NCI-H1092 (cell line): ENCODE data around the gene SIRT5.
A peak's percentile ranks its signal among the peaks of the same experiment; 100 is the strongest.

Source experiments
- DNase-seq: peaks from one replicate; lab custom pipeline; 2025; lab: John Stamatoyannopoulos, UW

Gene SIRT5

GRCh38 chr6:13553646-13554045, 20.8 kb upstream of the SIRT5 start:
- DNase-seq, result no peak

DNA sequence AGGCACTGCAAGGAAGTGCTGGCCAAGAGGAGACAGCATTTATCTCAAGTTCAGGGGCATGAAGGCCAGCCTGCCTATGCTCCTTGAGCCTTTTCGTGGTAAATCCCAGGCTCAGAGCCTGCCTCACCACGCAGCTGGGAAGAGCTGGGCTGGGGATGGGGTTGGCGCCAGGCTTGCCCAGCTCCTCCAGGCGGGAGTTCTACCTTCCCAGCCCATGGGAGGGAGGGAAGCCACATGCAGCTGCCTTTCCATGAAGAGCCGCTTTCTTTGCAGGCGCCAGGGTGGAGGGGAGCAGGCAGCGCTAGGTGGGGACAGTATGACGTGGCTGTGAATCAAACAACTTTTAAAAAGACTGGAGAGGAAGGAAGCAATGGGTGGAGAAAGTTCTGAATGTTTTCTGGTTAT, 19.5 kb upstream of the SIRT5 start:
- no peak for DNase-seq

DNA sequence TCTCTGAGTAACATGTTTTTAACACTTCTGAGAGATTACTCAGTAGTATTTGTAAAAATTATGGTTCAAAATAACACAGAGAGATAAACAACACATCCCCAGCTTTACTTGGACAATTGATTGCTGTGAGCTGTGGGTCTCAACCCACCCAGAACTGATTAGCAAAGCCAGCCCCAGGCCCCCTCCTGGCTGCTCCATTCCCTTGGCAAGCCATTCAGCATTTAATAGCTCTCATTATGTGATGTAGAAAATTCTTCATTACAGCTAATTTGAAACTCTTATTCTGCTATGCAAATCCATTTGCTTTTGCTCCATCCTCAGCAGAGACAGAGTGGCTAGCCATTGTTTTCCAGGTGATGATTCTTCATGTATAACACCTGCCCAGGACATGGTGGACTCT, 16.6 kb upstream of the SIRT5 start:
- DNase-seq, result no peak

DNA sequence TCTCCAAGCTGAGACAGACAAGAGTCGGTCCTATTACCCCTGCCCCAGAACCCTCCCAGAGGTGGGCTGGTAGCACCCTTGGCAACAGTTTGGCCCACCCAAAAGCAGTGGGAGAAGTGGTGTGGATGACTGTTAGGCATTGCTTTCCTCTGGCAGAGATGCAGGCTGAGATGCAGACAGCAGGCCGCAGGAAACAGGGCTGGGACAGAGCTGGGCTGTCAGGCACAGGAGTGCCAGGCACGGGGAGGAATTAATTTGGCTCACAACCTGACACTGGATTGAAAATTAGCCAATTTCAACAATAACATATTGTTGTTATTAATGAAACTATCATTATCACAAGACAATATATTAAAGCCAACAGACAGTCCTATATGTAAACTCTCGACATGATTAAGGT, 15.7 kb upstream of the SIRT5 start:
- no peak for DNase-seq

DNA sequence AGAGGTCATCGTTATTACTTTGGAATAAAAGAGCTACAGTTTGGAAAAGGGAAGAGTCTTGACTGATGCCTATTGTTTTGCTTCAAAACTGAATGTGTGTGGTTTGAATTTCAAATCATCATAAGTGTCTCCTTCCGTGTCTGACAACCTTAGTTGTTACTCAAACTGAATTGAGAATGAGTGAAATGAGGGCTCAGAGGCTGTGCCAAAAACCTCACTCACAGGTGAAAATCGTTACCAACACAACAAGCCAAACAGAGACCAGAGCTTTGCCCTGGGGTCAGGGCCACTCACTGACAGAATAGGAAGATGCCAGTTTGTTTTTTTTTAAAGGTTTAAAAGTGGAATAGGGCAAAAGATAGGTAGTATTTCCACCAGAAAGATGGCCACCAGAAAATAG, 15.2 kb upstream of the SIRT5 start:
- no peak for DNase-seq

DNA sequence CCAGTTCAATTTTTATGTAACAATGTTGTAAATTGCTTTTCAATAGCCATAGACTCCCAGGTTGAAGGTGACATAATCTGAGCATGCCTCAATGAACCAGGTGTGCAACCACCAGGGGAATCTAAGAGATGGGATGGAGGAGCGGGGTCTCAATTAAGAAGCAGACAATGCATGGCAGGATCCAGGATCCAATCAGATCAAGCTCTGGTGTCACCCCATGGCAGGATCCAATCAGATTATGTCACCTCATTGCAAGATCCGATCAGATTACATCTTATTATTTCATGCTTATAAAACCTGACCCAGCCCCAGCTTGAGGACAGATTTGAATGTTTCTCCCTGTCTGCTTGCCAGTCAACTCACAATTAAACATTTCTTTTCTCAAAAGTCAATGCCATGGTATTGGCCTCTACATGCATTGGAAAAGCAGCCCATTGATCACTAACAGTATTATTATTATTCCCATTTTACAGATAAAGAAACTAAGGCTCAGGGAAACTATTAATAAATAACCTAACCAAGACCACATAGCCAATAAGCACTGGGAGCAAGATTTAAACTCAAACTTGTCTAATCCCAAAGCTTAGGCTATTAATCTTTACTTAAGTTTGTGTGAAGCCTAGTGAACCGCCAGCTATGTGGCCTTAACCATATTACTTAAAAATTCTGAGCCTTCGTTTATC, 14.3 kb upstream of the SIRT5 start:
- no peak for DNase-seq

DNA sequence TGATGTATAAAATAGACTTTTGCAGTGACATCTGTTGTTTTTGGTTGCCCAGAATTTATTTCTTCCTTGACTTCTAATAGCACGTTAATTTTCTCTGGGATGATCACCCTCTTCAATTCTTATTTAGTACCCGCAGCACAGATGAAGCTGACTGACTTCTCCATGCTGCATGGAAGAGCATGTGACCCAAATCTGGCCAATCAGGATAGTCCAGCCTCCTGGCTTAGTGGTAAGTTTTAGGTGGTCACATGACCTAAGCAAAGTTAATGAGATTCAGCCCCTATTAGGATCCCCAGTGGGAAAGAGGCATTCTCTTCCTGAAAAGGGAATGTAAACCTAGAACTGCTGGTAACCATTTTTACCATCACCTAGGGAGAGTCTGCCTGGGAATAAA, 13.8 kb upstream of the SIRT5 start:
- no peak for DNase-seq

DNA sequence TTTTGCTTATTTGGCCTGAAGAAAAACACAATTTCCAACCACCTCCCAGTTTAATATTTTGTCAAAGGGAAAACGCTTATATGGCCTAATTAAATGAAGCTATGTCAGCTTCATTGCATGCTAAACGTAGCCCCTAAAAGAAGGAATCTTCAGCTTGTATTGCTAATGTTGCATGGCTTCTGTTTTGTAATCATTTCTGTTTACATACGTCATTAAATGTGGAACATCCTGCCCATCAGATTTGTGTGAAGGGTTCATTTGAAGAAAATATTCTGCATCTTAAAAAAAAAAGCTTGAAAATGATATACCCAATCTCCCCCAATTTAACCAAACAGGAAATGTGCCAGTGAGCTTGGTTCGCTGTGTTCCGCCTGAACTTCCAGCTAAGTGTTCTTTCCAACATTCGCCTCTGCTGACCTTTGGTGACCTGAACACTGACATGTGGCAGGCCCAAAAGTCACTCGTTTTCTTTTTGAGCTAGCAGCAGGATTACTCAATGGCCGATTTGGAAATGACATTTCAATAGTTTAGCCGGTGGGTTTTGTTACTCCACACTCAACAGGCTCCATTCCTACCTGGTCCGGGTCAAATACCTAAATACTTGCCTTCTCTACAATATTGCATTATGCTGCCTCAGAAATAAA, 12.7 kb upstream of the SIRT5 start:
- no peak for DNase-seq

- DNase-seq, result no peak
Observed at GRCh38 chr6:13563009-13563408, 11.4 kb upstream of the SIRT5 start.

GRCh38 chr6:13565921-13566320, 8.5 kb upstream of the SIRT5 start:
- no peak for DNase-seq

- no peak for DNase-seq
Observed at GRCh38 chr6:13566500-13566899, 7.9 kb upstream of the SIRT5 start.

- no peak for DNase-seq
Observed at GRCh38 chr6:13568970-13569369, 5.4 kb upstream of the SIRT5 start.

DNA sequence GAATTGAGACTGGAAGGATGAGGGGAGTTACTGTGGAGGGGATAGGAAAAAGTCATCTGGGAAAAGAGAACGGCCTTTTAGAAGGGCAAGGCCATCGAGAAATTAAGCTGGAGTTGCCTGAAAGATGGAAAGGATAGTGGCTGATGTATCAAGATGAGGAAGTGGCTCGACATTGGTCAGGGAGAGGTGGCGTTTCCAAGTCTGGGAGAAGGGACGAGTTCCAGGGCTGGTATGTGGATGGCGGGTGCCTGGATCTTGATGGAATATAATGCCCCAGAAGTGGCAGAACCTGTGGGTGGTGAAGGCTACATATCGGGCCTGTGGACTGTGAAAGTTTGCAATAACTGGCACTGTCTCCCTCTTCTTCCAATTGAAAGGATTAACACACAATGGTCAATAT, 2.2 kb upstream of the SIRT5 start:
- DNase-seq, result no peak

- no peak for DNase-seq
Observed at GRCh38 chr6:13572951-13573654, 1.3 kb upstream of the SIRT5 start.

DNA sequence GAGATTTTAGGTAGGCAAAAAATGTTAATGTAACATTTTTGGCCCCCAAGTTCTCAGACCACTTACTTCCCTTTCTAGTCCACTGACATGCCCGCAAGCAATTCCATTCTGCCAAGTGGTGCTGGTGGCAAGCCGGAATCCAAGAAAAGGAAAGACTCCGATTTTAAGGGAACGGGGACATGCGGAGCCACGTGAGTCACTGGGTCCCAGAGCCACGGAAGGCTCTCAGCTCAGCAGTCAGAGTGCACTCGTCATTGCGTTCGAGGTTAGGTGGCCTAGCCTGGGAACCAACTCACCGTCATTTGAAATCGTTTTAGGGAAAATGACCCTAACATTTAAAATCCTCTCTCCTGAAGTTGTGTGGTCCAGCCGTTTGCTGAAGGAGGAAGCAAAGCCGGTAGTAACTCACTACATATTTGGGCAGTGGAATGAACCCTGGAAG, 711 bp upstream of the SIRT5 start:
- no peak for DNase-seq

DNA sequence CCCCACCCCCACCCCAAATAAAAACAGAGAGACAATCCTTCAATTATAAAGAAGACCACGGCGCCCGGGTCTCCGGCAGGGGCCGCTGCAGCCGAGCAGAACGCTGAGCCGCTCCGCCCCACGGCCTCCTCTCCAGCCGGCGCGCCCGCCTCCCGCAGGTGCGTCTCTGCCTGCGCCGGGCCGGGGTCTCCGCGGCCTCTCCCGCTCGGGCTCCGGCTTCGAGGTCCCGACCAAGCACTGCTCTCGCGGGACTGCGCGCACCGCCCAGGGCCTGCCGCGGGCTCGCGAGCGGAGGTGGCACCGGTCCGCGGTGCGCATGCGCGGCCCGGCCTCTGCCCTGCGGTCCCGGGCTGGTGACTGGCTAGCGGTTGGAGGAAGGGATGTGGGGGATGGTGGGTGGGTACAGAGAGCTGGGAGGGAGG, 241 bp upstream of the SIRT5 start:
- peak; percentile 69 for DNase-seq

- no peak for DNase-seq
Observed at GRCh38 chr6:13575377-13575775, 975 bp downstream of the SIRT5 start.

GRCh38 chr6:13576017-13576416, 1.6 kb downstream of the SIRT5 start:
- DNase-seq, result no peak

DNA sequence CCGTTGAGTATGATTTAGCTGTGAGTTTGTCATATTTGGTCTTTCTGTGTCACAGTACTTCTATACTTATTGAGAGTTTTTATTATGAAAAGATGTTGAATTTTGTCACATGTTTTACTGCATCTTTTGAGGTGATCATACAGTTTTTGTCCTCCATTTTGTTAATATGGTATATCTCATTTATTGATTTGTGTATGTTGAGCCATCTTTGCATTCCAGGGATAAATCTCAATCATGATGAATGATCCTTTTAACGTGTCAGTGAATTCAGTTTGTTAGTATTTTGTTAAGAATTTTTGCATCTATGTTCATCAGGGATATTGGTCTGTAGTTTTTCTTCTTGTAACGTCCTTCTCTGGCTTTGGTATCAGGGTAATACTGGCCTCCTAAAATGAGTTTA, 3.5 kb downstream of the SIRT5 start:
- DNase-seq, result no peak

GRCh38 chr6:13579911-13580310, 5.5 kb downstream of the SIRT5 start:
- DNase-seq, result no peak

DNA sequence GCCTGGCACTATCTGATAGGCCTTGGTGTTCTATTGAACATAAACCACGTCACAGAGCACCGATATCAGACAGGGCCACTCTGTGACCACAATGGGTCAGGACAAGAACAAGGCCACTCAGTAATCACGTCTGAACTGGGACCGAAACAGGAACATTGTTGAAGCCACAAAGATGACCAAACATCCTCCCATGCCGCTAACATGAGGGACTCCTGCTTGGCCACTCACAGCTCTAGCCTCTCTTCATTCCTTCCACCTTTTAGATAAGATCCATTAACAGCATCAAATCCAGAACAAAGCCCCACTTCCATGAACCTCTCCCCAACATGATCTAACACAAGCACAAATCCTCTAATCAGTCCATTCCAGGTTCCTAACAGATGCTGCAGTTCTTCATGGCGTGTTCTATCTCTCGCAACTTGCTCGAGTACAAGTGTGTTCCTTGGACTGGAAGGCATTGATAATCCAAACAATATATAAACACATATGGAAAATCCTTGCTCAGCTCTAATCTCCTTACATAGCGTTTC, 7.4 kb downstream of the SIRT5 start:
- DNase-seq, result no peak

DNA sequence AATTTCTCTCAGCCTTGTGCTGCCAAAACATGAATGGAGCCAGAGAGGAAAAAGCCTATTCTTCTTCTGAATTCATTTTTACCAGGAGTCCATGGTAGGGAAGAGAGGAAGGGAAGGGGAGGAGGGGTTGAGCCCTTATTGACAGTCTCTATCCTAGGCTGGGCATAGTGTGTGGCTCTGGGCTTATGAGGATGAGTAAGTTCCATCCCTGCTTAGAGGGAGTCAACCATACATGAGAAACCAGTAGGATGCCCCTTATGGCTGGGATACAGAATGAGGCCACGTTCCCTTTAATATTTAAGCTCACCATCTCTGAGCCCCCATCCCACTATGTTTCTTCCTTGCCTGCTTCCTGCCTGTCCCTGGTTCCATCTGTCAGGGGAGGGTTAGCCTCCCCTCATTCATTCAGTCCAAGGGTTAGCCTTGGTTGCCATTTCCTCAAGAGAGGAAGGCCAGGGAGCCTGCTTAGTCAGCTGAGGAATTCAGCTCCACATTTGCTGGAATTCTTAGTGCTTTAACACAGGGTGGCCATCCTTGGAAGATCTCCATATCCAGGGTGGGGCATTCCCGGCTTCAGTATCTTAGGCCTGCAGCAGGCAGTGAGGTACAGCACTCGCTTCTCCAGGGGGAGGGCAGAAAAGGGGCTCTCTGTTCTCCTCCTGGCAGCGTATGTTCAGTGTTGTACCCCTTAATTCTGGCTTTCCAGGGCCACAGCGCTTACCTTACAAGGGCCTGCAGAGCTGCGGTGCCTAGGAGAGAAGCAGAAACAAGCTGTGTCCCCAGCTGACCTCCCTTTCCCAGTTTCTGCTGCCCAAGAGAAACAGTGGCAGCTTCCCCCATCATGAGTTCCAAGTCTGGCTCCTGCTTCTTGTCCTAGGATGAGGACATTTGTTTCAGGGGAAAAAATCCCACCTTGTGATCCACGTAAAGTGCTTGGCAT, 12.5 kb downstream of the SIRT5 start:
- no peak for DNase-seq
